Measurements from ENCODE around the gene BCL10.

- no peak for TF ChIP-seq CTCF (IDR thresholded peaks at IDR 0.05)
- no peak for TF ChIP-seq EP300 (IDR thresholded peaks at IDR 0.05)
- no peak for TF ChIP-seq POLR2A (IDR thresholded peaks at IDR 0.05)
These were observed 43.5 kb upstream of the BCL10 start for GRCh38 chr1:85319931-85320330.

Data from tibial nerve (tissue), 4 donors.